Hematopoietic multipotent progenitor cell treated with erythropoietin and hydrocortisone succinate and interleukin-3 and kit ligand, for 15 days (in vitro differentiated cells): Measurements from ENCODE around the gene KCTD15.
"Not testable (repeated sequence)": the region's sequence is repeated elsewhere in the genome, so short reads cannot be mapped to it uniquely, and the experiment has no call there.

Experiments used
- DNase-seq: peaks from one replicate; pipeline ENCODE4 v3.0.0-alpha.2; 2015; ENCODE audit warnings: low spot score

Gene KCTD15

GRCh38 chr19:33814181-33815165 lies 17.8 kb downstream of the KCTD15 start:
- DNase-seq, result no peak

- DNase-seq, result no peak
These were observed 19.0 kb downstream of the KCTD15 start for GRCh38 chr19:33815380-33816340.

- no peak for DNase-seq
These were observed 21.7 kb downstream of the KCTD15 start for GRCh38 chr19:33818411-33818810.

DNA sequence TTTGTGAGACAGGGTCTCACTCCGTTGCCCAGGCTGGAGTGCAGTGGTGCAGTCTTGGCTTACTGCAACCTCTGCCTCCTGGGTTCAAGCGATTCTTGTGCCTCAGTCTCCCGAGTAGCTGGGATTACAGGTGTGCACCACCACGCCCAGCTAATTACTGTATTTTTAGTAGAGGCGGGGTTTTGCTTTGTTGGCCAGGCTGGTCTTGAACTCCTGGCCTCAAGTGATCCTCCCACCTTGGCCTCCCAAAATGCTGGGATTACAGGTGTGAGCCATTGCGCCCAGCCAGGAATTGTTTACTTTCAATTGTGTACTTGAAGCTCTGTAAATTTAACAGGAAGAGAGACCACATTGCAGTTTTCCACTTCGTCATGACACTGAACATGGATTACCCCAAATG lies 22.4 kb downstream of the KCTD15 start:
- not testable (repeated sequence) for DNase-seq

DNA sequence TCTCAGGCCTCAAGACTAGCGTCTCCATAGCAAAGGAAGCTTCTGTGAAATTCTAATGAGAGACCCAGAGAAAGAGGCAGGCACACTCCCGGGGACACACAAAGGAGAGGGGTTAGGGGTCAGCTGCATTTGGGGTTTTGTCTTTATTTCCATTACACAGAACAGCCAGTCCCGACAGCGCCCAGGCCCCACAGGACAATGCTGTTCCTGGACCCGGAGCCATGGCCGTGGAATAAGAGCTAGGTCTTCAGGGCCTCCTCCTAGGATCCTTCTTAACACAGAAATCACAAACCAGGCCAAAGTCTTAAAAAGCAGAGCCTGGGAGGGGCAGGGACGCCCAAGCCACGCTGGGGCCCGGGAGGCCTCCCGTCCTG lies 22.8 kb downstream of the KCTD15 start:
- no peak for DNase-seq

GRCh38 chr19:33819880-33820781 lies 23.5 kb downstream of the KCTD15 start:
- DNase-seq, result peak; percentile 31

GRCh38 chr19:33821871-33822270 lies 25.2 kb downstream of the KCTD15 start:
- DNase-seq, result no peak

DNA sequence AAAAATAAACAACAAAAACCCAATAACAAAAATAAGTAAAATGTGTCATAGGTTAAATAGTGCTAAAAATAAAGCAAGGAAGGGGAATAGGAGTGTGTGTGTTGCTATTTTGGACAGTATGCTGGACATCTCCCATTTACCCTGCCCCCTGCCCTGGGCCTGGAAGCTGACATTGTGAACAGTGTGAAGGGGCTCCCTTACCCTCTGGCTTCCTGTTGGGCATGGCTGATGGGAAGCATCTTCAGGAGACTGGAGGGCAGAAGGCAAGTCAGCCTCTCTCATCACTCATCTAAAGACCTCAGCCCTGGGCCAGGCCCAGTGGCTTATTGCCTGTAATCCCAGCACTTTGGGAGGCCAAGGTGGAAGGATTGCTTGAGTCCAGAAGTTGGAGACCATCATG lies 26.7 kb downstream of the KCTD15 start:
- no peak for DNase-seq

DNA sequence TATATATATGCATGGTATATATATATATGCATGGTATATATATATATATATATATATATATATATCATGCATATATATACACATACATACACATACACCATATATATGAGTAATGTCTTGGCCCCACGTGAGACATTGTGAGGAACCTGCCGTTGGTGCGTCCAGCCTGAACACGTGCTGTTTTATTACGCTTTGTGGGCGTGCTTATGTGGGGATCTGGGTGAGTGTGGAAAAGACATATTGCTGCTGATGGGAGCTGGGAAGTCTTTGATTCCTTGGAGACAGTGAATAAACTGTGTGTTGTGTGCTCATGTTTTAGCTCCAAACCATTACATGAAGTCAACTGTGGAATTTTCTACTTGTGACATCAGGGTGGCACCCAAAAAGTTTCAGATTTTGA lies 28.9 kb downstream of the KCTD15 start:
- no peak for DNase-seq

GRCh38 chr19:33826521-33826920 lies 29.9 kb downstream of the KCTD15 start:
- DNase-seq, result no peak

GRCh38 chr19:33828266-33829075 lies 31.8 kb downstream of the KCTD15 start:
- DNase-seq, result no peak

GRCh38 chr19:33830264-33830663 lies 33.6 kb downstream of the KCTD15 start:
- no peak for DNase-seq

DNA sequence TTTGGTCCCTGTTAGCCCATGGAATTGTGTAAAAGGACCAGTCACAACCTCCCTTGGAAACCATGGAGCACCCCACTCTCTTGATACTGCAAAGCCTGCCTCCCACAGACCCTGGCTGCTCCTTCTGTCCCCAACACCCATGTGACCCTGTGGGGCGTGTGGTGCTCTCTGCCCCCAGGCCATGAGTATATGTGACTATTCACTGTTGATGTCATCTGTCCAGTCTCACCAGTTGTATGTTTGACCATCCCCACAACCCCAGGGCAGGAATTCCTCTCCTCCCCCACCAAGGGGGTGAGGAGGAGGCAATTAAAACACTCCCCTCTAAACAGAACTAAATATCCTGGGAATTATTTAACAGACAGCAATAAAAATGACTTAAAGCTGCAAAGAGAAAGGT lies 35.2 kb downstream of the KCTD15 start:
- DNase-seq, result no peak

- DNase-seq, result no peak
These were observed 36.0 kb downstream of the KCTD15 start for GRCh38 chr19:33832633-33833032.

- DNase-seq, result no peak
These were observed 43.7 kb downstream of the KCTD15 start for GRCh38 chr19:33840382-33840781.

- no peak for DNase-seq
These were observed 44.1 kb downstream of the KCTD15 start for GRCh38 chr19:33840783-33841182.

DNA sequence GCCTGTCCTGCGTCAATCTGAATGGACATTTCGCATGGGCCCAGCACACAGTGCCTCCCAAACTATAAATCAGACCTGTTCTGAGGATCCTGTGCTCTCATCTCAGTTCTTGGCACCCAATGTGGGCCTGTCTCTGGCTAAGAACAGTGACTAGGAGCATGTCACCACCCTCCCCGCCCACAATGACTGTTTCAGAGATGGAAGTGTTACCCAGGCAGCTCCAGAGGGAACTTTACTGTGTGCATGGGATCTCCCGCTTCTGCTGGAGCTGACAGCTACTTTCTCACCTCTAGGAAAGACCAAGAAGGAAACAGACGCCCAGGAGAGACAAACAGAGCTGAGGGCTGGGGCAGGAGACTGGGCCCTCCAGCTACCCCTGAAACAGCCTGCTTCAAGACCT lies 45.0 kb downstream of the KCTD15 start:
- DNase-seq, result no peak

DNA sequence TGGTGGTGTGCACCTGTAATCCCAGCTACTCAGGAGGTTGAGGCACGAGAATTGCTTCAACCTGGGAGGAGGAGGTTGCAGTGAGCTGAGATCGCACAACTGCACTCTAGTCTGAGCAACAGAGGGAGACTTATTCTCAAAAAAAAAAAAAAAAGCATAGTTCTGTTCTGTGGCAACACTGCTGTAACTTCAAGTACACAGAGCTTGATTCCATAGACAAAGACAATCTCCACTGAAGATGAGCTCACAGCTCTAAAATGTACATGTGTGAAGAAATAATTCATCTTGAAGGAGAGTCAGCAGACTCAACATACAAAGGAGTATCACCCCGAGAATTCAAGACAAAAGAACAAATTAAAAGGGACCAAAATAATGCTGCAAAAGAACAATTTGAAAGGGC lies 47.8 kb downstream of the KCTD15 start:
- no peak for DNase-seq

- DNase-seq, result no peak
These were observed 48.8 kb downstream of the KCTD15 start for GRCh38 chr19:33845498-33845897.

GRCh38 chr19:33849551-33850147 lies 53.0 kb downstream of the KCTD15 start:
- no peak for DNase-seq
